ENCODE results near the gene ZNF578. TPM values are rescaled to one million over a fixed set of nuclear protein-coding genes. Genes with fewer than 3 reads are reported as not detected.
"Not testable (repeated sequence)": the region's sequence is repeated elsewhere in the genome, so short reads cannot be mapped to it uniquely, and the experiment has no call there.

ZNF578 gene
- total RNA-seq, 3 donors from 2014 or later (not counting 1 experiment from before 2014, with no cell fraction given): 2.5 to 4.1 (median 3.0) TPM

DNA sequence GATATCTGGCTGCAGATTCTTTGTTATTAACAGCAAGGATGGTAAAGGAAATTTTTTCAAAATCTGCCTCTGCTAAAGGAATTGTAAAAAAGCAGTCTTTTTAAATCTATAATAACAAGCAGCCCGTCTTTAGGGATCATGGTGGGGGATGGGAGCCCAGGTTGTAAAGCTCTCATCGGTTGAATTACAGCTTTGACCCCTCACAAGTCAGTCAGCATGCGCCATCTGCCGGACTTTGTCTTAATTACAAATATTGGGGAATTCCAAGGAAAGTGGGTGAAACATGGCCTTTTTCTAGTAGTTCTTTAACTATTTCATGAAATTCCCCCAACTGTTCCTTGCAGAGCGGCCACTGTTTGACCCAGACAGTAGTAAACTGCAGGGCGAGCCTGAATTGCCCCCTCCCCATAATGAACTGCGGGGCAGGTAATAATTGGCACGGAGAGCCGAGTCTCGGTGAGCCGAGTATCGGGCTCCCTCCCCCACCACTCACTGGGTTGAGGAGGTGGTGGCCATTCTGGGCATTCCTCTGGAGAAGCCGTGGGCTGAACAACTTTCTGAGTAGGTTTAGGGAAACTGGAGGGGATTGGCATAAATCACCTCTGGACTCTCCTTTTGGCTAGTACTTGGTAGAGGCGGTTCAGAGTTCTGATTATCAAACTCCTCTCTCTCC lies 11.6 kb downstream of the ZNF578 start:
- H3K36me3 Mint-ChIP-seq: peaks cover 42% of the 10 kb centered on the region
- H3K36me3 ChIP-seq (ENCODE audit: control insufficient read depth, insufficient read depth, low read length): no peaks in the 10 kb centered on the region

GRCh38 chr19:52473655-52474350 lies 20.4 kb downstream of the ZNF578 start:
- Mint-ChIP-seq H3K36me3 (peaks cover 63% of the 10 kb centered on the region), H3K27me3 (ENCODE audit: low read depth in 2 of 2) (no peaks in the 10 kb centered on the region), H3K9me3 (peaks cover 9 to 20% of the 10 kb centered on the region in 2 donors), H3K4me3 (no peak overlapping the region), H3K4me1 (peaks cover 0 to 5% of the 10 kb centered on the region in 2 donors), H3K27ac (no peak overlapping the region)
- Histone ChIP-seq H3K4me1 (ENCODE audit: control insufficient read depth, insufficient read depth, low read length) (no peaks in the 10 kb centered on the region), H3K27ac (ENCODE audit: low read length) (no peak overlapping the region), H3K27me3 (ENCODE audit: control insufficient read depth, insufficient read depth, low read length) (no peaks in the 10 kb centered on the region), H3K36me3 (ENCODE audit: control insufficient read depth, insufficient read depth, low read length) (no peaks in the 10 kb centered on the region), H3K4me3 (ENCODE audit: low read length) (no peak overlapping the region), H3K9me3 (ENCODE audit: control insufficient read depth, insufficient read depth, low read length) (peaks cover 65% of the 10 kb centered on the region)
- DNase-seq: no peak
- 87% methylated on average over 3 of the region's 3 CpGs for WGBS (ENCODE audit: insufficient coverage)
- no peak for TF ChIP-seq CTCF (IDR thresholded peaks at IDR 0.05)
- intact Hi-C loops (cut with micrococcal nuclease): loop anchor here (10.0 kb wide), 1 partner anchor 49 kb away; the partner anchor contains the start of gene ZNF534
- ATAC-seq: no peak

More for the DNA sequence above, 11.6 kb downstream of the ZNF578 start:
- Mint-ChIP-seq H3K4me1 (no peaks in the 10 kb centered on the region), H3K9me3 (peaks cover 6 to 26% of the 10 kb centered on the region in 2 donors), H3K4me3 (no peak overlapping the region), H3K27me3 (ENCODE audit: low read depth in 2 of 2) (no peaks in the 10 kb centered on the region), H3K27ac (no peak overlapping the region)
- no peak overlapping the region for H3K4me3 ChIP-seq (ENCODE audit: low read length)
- intact Hi-C loops (cut with micrococcal nuclease): no loop called here
- no peaks in the 10 kb centered on the region for H3K4me1 ChIP-seq (ENCODE audit: control insufficient read depth, insufficient read depth, low read length)
- H3K27ac ChIP-seq (ENCODE audit: low read length): no peak overlapping the region
- H3K9me3 ChIP-seq (ENCODE audit: control insufficient read depth, insufficient read depth, low read length): peaks cover 54% of the 10 kb centered on the region
- ATAC-seq: no peak
- no peaks in the 10 kb centered on the region for H3K27me3 ChIP-seq (ENCODE audit: control insufficient read depth, insufficient read depth, low read length)
- no peak for TF ChIP-seq CTCF (IDR thresholded peaks at IDR 0.05)
- WGBS (ENCODE audit: insufficient coverage): 82% methylated on average over 6 of the region's 14 CpGs
- DNase-seq: no peak

DNA sequence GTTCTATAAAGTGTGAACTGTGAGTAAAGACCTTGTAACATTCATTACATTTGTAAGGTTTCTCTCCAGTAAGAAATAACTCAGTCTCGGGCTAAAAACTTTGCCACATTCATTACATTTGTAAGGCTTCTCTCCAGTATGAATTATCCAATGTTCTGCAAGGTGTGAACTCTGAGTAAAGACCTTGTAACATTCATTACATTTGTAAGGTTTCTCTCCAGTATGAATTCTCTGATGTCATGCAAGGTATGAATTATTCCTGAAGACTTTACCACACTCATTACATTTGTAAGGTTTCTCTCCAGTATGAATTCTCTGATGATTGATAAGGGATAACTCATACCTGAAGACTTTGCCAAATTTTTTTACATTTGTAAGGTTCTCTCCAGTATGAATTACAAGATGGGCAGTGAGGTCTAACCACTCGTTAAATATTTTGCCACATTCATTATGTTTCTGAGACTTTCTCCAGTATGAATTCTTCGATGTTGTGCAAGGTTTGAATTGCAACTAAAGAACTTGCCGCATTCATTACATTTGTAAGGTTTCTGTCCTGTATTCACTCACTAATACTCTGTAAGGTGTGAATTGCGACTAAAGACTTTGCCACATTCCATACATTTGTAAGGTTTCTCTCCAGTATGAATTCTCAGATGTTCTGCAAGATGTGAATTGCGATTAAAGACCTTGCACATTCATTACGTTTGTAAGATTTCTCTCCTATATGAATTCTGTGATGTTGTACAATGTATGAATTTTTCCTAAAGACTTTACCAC lies 21.2 kb downstream of the ZNF578 start:
- peaks cover 9 to 20% of the 10 kb centered on the region in 2 donors for H3K9me3 Mint-ChIP-seq

GRCh38 chr19:52484111-52484743 lies 30.9 kb downstream of the ZNF578 start:
- H3K36me3 ChIP-seq (ENCODE audit: control insufficient read depth, insufficient read depth, low read length); intact Hi-C loops (cut with micrococcal nuclease); H3K4me1 Mint-ChIP-seq; H3K4me3 ChIP-seq (ENCODE audit: low read length); H3K27ac Mint-ChIP-seq; ATAC-seq; H3K4me1 ChIP-seq (ENCODE audit: control insufficient read depth, insufficient read depth, low read length); H3K27me3 Mint-ChIP-seq (ENCODE audit: low read depth in 2 of 2); H3K27me3 ChIP-seq (ENCODE audit: control insufficient read depth, insufficient read depth, low read length); DNase-seq; H3K27ac ChIP-seq (ENCODE audit: low read length); H3K4me3 Mint-ChIP-seq: not testable (repeated sequence)
- peaks cover 81% of the 10 kb centered on the region for H3K9me3 ChIP-seq (ENCODE audit: control insufficient read depth, insufficient read depth, low read length)
- peaks cover 16% of the 10 kb centered on the region for H3K36me3 Mint-ChIP-seq
- H3K9me3 Mint-ChIP-seq: peaks cover 7 to 13% of the 10 kb centered on the region in 2 donors
- 69% methylated on average over 5 of the region's 7 CpGs for WGBS (ENCODE audit: insufficient coverage)

More for the DNA sequence above, 21.2 kb downstream of the ZNF578 start:
- Mint-ChIP-seq H3K27ac (no peak overlapping the region), H3K4me1 (peaks cover 0 to 5% of the 10 kb centered on the region in 2 donors), H3K27me3 (ENCODE audit: low read depth in 2 of 2) (no peaks in the 10 kb centered on the region), H3K36me3 (peaks cover 63% of the 10 kb centered on the region), H3K4me3 (no peak overlapping the region)
- intact Hi-C loops (cut with micrococcal nuclease): loop anchor here (10.0 kb wide), 1 partner anchor 50 kb away; the partner anchor contains the start of gene ZNF534
- Histone ChIP-seq H3K27me3 (ENCODE audit: control insufficient read depth, insufficient read depth, low read length) (no peaks in the 10 kb centered on the region), H3K9me3 (ENCODE audit: control insufficient read depth, insufficient read depth, low read length) (peaks cover 66% of the 10 kb centered on the region), H3K36me3 (ENCODE audit: control insufficient read depth, insufficient read depth, low read length) (no peaks in the 10 kb centered on the region), H3K4me1 (ENCODE audit: control insufficient read depth, insufficient read depth, low read length) (no peaks in the 10 kb centered on the region), H3K27ac (ENCODE audit: low read length) (no peak overlapping the region), H3K4me3 (ENCODE audit: low read length) (no peak overlapping the region)
- 92% methylated on average over 5 of the region's 7 CpGs for WGBS (ENCODE audit: insufficient coverage)
- ATAC-seq: no peak
- no peak for TF ChIP-seq CTCF (IDR thresholded peaks at IDR 0.05)
- no peak for DNase-seq

DNA sequence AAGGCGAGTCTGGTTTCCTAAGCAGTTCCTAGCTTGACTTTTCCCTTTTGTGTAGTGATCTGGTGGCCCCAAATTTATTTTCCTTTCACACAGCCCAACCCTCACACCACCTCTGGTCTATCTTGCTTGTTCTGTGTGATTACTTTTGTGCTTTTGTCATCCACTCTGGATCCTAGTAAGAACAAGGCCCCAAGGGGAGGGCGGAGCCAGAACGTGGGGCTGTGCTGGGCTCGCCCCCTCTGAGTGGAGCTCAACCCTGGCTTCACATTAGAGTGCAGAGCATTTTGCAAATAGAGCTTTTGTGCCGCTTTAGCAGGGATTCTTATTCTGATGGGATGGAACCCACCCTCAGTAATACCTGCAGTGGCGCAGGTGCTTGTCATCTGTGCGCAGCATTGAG lies 31.7 kb downstream of the ZNF578 start:
- H3K4me3 Mint-ChIP-seq; H3K27ac Mint-ChIP-seq; H3K27me3 ChIP-seq (ENCODE audit: control insufficient read depth, insufficient read depth, low read length); H3K27ac ChIP-seq (ENCODE audit: low read length); H3K4me3 ChIP-seq (ENCODE audit: low read length); DNase-seq; intact Hi-C loops (cut with micrococcal nuclease); ATAC-seq; H3K36me3 ChIP-seq (ENCODE audit: control insufficient read depth, insufficient read depth, low read length); H3K27me3 Mint-ChIP-seq (ENCODE audit: low read depth in 2 of 2); H3K4me1 ChIP-seq (ENCODE audit: control insufficient read depth, insufficient read depth, low read length); H3K4me1 Mint-ChIP-seq: not testable (repeated sequence)
- Mint-ChIP-seq H3K36me3 (peaks cover 16% of the 10 kb centered on the region), H3K9me3 (peaks cover 7 to 13% of the 10 kb centered on the region in 2 donors)
- WGBS (ENCODE audit: insufficient coverage): 64% methylated on average over 7 of the region's 7 CpGs
- H3K9me3 ChIP-seq (ENCODE audit: control insufficient read depth, insufficient read depth, low read length): peaks cover 80% of the 10 kb centered on the region

Measured in natural killer cell (primary cell).